RWPE2 (cell line): Measurements from ENCODE around the gene TANC1.
"Not testable (repeated sequence)": the region's sequence is repeated elsewhere in the genome, so short reads cannot be mapped to it uniquely, and the experiment has no call there.

ENCODE experiments used
- ATAC-seq: fragments of 200-7000 bp; cut with Tn5 transposase; 3 replicates; pipeline ENCODE4 v1.9.1; 2021; ENCODE audit warnings: low read depth
- DNase-seq: peaks from one replicate; pipeline ENCODE4 v3.0.0-alpha.2; 2020; ENCODE audit warnings: low spot score
- H3K27ac ChIP-seq: fragments of 450-650 bp; 2 replicates; pipeline ENCODE4 v1.5.1; 2017; ENCODE audit warnings: mild to moderate bottlenecking; ENCODE audit not compliant: poor library complexity, severe bottlenecking
- H3K27me3 ChIP-seq: fragments of 250-450 bp; sonication (Bioruptor Pico); 2 replicates; pipeline ENCODE4 v1.5.1; 2021; ENCODE audit warnings: mild to moderate bottlenecking, moderate library complexity; ENCODE audit not compliant: insufficient read depth, poor library complexity, severe bottlenecking
- H3K36me3 ChIP-seq: fragments of 250-450 bp; sonication (Bioruptor Pico); 2 replicates; pipeline ENCODE4 v1.5.1; 2020; ENCODE audit warnings: low read depth, mild to moderate bottlenecking, moderate library complexity
- H3K4me1 ChIP-seq: fragments of 250-450 bp; sonication (Bioruptor Pico); 2 replicates; pipeline ENCODE4 v1.5.1; 2021; ENCODE audit warnings: mild to moderate bottlenecking, moderate library complexity; ENCODE audit not compliant: insufficient read depth, poor library complexity, severe bottlenecking
- H3K4me3 ChIP-seq: fragments of 250-450 bp; sonication (Bioruptor Pico); 2 replicates; pipeline ENCODE4 v1.5.1; 2021; ENCODE audit warnings: mild to moderate bottlenecking, moderate library complexity; ENCODE audit not compliant: severe bottlenecking
- H3K9me3 ChIP-seq: fragments of 250-450 bp; sonication (Bioruptor Pico); 2 replicates; pipeline ENCODE4 v1.5.1; 2021; ENCODE audit warnings: mild to moderate bottlenecking, moderate library complexity; ENCODE audit not compliant: severe bottlenecking
- TF ChIP-seq, protein P1 (sequence below): fragments of 450-650 bp; IDR thresholded peaks from one replicate; pipeline ENCODE4 v1.5.1; 2017; ENCODE audit warnings: mild to moderate bottlenecking, moderate library complexity; ENCODE audit not compliant: poor library complexity, severe bottlenecking

The TANC1 gene

DNA sequence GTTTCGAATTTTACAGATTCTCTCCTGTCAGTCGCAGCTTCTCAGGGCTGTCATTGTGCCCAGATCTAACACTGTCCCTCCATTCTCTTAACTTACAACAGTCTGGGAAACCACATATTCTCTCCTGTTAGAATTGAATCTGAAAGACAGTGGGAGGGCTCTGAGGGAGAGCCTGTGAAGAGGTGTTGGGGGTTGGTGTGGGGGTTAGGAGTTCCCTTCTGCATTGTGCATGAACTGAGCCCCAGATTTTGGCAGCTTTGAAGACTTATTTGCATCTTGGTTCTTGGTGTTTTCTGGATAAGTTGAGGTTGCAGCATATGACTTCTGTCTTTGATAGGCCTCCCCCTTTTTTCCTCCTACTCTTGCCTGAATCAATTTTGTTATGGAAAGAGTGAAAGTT lies 64.1 kb downstream of the TANC1 start:
- TF ChIP-seq, protein P1, sequence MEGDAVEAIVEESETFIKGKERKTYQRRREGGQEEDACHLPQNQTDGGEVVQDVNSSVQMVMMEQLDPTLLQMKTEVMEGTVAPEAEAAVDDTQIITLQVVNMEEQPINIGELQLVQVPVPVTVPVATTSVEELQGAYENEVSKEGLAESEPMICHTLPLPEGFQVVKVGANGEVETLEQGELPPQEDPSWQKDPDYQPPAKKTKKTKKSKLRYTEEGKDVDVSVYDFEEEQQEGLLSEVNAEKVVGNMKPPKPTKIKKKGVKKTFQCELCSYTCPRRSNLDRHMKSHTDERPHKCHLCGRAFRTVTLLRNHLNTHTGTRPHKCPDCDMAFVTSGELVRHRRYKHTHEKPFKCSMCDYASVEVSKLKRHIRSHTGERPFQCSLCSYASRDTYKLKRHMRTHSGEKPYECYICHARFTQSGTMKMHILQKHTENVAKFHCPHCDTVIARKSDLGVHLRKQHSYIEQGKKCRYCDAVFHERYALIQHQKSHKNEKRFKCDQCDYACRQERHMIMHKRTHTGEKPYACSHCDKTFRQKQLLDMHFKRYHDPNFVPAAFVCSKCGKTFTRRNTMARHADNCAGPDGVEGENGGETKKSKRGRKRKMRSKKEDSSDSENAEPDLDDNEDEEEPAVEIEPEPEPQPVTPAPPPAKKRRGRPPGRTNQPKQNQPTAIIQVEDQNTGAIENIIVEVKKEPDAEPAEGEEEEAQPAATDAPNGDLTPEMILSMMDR, result no peak
- Histone ChIP-seq H3K4me3 (no peak overlapping the region), H3K27me3 (no peaks in the 10 kb centered on the region), H3K36me3 (no peaks in the 10 kb centered on the region), H3K9me3 (no peaks in the 10 kb centered on the region), H3K27ac (no peak overlapping the region), H3K4me1 (peaks cover 13% of the 10 kb centered on the region)
- DNase-seq, result no peak
- no peak for ATAC-seq

DNA sequence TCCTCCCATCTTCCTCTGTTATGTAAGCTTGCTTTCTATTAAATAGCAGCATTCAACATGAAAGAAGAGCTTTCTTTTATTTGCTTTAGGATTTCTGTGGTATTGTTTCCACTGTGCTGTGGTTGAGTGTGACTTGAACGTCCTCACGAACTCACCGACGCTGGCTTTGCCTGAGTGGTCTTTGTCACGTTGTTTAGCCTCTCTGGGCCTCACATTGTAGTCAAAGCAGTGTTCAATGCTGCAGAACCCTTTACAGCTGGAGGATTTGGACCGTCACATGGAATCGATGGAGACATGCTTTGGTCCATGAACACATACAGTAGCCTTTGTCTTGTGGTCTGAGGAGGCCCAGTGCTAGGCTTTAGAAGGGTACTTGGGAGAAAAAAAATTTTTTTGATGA lies 66.3 kb downstream of the TANC1 start:
- no peak overlapping the region for H3K4me3 ChIP-seq
- no peaks in the 10 kb centered on the region for H3K9me3 ChIP-seq
- peaks cover 13% of the 10 kb centered on the region for H3K4me1 ChIP-seq
- H3K27me3 ChIP-seq, result no peaks in the 10 kb centered on the region
- no peak for ATAC-seq
- no peak overlapping the region for H3K27ac ChIP-seq
- no peak for DNase-seq
- H3K36me3 ChIP-seq, result no peaks in the 10 kb centered on the region
- TF ChIP-seq, protein P1, result no peak

DNA sequence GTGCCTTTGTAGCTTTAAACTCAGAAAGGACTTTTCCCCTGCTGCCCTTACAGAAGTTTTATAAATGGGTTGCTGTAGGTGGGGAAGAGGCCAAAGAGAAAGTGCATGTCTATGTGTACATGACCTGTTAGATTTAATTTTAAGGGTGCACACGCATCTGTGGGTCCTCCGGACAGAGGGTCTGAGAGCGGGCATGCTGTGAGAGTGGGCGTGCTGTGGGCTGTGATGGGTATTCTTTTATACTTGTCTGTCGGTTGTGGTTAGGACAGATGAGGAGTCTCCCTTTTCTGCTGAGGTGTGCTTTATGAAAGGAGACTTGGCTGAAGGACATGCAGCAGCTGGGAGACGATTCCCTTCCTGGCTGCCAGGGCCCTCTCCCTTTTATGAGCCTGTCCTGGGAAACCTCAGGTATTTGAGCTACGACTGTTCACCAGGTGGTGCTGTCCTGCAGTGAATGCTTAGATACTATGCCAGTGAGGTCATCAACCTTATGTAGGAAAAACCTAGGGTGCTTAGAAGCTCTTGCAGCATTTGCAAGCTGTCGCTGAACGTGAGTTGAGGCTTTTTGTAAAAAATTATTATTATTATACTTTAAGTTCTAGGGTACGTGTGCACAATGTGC lies 67.5 kb downstream of the TANC1 start:
- ATAC-seq, result peak; percentile 95
- Histone ChIP-seq H3K9me3 (no peaks in the 10 kb centered on the region), H3K4me1 (peaks cover 5% of the 10 kb centered on the region), H3K27me3 (no peaks in the 10 kb centered on the region), H3K4me3 (no peak overlapping the region), H3K27ac (no peak overlapping the region), H3K36me3 (no peaks in the 10 kb centered on the region)
- no peak for DNase-seq
- TF ChIP-seq, protein P1, result peak; percentile 46

DNA sequence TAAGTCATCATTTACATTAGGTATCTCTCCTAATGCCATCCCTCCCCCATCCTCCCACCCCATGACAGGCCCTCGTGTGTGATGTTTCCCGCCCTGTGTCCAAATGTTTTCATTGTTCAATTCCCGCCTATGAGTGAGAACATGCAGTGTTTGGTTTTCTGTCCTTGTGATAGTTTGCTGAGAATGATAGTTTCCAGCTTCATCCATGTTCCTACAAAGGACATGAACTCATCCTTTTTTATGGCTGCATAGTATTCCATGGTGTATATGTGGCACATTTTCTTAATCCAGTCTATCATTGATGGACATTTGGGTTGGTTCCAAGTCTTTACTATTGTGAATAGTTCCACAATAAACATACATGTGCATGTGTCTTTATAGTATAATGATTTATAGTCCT lies 68.0 kb downstream of the TANC1 start:
- H3K36me3 ChIP-seq, H3K9me3 ChIP-seq, H3K4me3 ChIP-seq, H3K27ac ChIP-seq, ATAC-seq, H3K27me3 ChIP-seq, DNase-seq, H3K4me1 ChIP-seq: not testable (repeated sequence)

DNA sequence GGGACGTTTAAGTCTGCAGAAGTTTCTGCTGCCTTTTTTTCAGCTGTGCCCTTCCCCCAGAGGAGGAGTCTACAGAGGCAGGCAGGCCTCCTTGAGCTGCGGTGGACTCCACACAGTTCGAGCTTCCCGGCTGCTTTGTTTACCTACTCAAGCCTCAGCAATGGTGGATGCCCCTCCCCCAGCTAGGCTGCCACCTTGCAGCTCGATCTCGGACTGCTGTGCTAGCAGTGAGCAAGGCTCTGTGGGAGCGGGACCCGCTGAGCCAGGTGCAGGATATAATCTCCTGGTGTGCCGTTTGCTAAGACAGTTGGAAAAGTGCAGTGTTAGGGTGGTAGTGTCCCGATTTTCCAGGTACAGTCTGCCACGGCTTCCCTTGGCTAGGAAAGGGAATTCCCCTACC lies 72.9 kb downstream of the TANC1 start:
- not testable (repeated sequence) for H3K9me3 ChIP-seq, H3K4me3 ChIP-seq, DNase-seq, ATAC-seq, H3K36me3 ChIP-seq, H3K27me3 ChIP-seq
- Histone ChIP-seq H3K27ac (peak overlapping the region; percentile 58), H3K4me1 (peaks cover 37% of the 10 kb centered on the region)

DNA sequence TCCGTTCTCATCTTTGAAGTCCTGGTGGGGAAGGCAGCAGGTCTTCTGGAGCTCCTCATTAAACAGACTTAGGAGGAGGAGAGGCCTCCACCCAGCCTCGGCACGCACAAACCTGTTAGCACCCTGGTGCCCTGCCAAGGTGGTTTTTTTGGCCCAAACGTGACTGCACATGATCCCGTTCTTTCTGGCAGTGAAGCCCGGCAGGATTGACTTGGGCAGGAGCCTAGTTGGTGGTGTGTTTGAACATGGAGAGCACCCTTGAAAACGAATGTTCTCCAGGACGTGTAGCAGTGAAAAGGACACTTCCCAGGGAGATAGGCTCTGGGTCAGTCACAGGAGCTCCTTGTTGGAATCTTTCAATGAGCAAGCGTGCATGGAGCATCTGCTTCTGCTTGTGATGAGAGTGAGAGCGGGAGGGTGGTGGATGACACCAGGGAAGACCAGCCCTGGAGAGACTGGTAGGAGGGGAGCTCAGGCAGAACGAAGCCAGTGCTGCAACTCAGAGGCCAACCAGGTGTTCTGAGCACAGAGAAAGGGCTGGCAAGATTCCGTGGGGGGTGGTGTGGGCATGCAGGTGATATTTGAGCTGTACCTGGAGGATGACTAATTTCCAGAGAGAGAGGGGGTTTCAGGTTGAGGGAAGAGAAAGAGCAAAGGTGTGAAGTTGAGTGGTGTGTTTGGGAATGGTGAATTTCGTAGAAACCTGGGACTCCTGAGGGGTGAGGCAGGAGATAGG lies 73.8 kb downstream of the TANC1 start:
- DNase-seq, result no peak
- Histone ChIP-seq H3K4me1 (peaks cover 43% of the 10 kb centered on the region), H3K9me3 (no peaks in the 10 kb centered on the region), H3K4me3 (no peak overlapping the region), H3K27me3 (no peaks in the 10 kb centered on the region), H3K36me3 (peaks cover 9% of the 10 kb centered on the region; the same call in 1 of the 2 replicates), H3K27ac (peak overlapping the region; percentile 58)
- ATAC-seq, result peak; percentile 58
- TF ChIP-seq, protein P1, result no peak
